Measurements from ENCODE around the gene THEMIS. TPM values are rescaled to one million over a fixed set of nuclear protein-coding genes. Genes with fewer than 3 reads are reported as not detected.

The THEMIS gene
- total and polyA plus RNA-seq, 2 of the 4 experiments (the other 2 are of a cell fraction) = not detected

GRCh38 chr6:127904160-127904559 lies 3.3 kb upstream of the THEMIS start:
- Histone ChIP-seq H4K91ac (ENCODE audit: insufficient read depth, low read depth, low read length) (no peak overlapping the region), H2BK120ac (ENCODE audit: low read depth, low read length) (no peak overlapping the region), H2BK15ac (ENCODE audit: low read depth, low read length) (no peak overlapping the region), H3K56ac (ENCODE audit: extremely low read depth, insufficient read depth, low read length) (no peak overlapping the region), H3K18ac (ENCODE audit: low read depth, low read length) (no peak overlapping the region), H3K4me1 (ENCODE audit: control insufficient read depth, insufficient read depth, low read length) (no peaks in the 10 kb centered on the region), H4K5ac (ENCODE audit: low read depth, low read length) (no peak overlapping the region), H2BK5ac (ENCODE audit: low read depth, low read length, poor library complexity, severe bottlenecking) (no peak overlapping the region), H3K4me3 (ENCODE audit: insufficient read depth, low read depth, low read length) (no peak overlapping the region), H4K8ac (ENCODE audit: low read depth in 2 of 2, low read length in 2 of 2) (no peak overlapping the region), H3K36me3 (ENCODE audit: control insufficient read depth, insufficient read depth, low read length) (no peaks in the 10 kb centered on the region), H3K27me3 (ENCODE audit: control insufficient read depth, insufficient read depth, low read length) (no peaks in the 10 kb centered on the region), H4K20me1 (ENCODE audit: insufficient read depth, low read length) (no peaks in the 10 kb centered on the region), H3K9ac (ENCODE audit: low read depth, low read length) (no peak overlapping the region), H3K23ac (ENCODE audit: low read depth, low read length) (no peak overlapping the region), H3K79me1 (ENCODE audit: low read depth in 1 of 2, low read length in 2 of 2) (no peaks in the 10 kb centered on the region), H3K14ac (replicated peaks; ENCODE audit: low read depth, low read length) (no peak overlapping the region), H3K9me3 (ENCODE audit: control insufficient read depth, insufficient read depth, low read length) (no peaks in the 10 kb centered on the region; the same call in 1 of the 2 replicates), H3K4ac (ENCODE audit: low read depth, low read length) (no peak overlapping the region), H2AK9ac (replicated peaks; ENCODE audit: low read depth, low read length, poor library complexity) (no peak overlapping the region), H2AK5ac (ENCODE audit: low read depth, low read length) (no peak overlapping the region), H3K4me2 (ENCODE audit: low read depth, low read length) (no peak overlapping the region), H2AFZ (replicated peaks; ENCODE audit: low read length, poor library complexity) (no peak overlapping the region), H3K27ac (ENCODE audit: insufficient read depth, low read length) (no peak overlapping the region), H2BK20ac (ENCODE audit: low read depth, low read length) (no peak overlapping the region), H3K9me1 (ENCODE audit: insufficient read depth, low read length) (no peaks in the 10 kb centered on the region)
- dilution Hi-C loops (cut with HindIII; ENCODE audit: low sequenced_read_pairs, unreplicated experiment) = no loop called here
- BruUV-seq (replicated peaks) = no TSS peak
- DNase-seq (no peak), ATAC-seq (ENCODE audit: low read depth) (no peak)
- in situ Hi-C loops (cut with MboI; ENCODE audit: low sequenced_read_pairs) = no loop called here
- no peak for TF ChIP-seq CHD1 (IDR thresholded peaks at IDR 0.05; ENCODE audit: low read depth, low read length)
- ChIA-PET POLR2A (ENCODE audit: unreplicated experiment) (no interaction called here), CTCF (no interaction called here)
- intact Hi-C loops (cut with micrococcal nuclease) = no loop called here

Data from IMR-90 (cell line).